ENCODE data around the gene GPC5.

Gene GPC5

DNA sequence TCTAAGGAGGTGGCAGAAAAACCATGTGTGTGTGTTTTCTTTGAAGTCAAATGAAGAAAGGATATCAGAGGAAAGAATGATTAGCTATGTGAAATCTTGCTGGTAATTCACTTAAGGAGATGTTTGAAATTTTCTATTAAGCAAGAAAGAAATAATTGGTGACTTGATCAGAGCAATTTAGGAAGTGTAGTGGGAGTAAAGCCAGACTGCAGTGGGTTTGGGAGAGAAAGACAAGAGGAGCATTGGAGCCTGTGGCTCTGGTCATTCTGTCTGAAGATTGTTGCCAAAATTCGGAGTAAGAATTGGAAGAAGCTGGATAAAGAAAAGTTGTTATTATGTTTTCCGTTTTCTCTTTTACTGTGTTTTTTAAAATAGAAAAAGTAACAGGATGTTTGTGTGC lies 640.5 kb downstream of the GPC5 start:
- no peak for DNase-seq

GRCh38 chr13:92042522-92042921 lies 644.1 kb downstream of the GPC5 start:
- no peak for DNase-seq

DNA sequence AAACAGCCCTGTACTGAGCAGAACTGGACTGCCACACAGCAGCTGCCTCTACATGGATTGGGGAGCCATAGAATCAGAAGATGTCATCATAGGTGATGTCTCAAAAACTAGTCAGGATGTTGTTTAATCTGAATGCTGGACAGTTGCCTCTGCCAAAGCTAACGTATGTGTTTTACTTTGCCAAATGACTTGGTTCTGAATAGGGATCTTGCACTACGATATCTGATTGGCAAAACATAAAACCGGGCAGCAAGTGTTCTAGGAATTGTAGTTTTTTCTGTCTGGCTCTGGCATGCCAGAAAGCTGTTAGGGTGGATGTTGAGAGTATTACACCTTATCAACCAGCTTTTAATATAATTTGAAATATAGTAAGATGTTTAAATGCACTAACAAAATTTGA lies 645.9 kb downstream of the GPC5 start:
- DNase-seq = no peak

DNA sequence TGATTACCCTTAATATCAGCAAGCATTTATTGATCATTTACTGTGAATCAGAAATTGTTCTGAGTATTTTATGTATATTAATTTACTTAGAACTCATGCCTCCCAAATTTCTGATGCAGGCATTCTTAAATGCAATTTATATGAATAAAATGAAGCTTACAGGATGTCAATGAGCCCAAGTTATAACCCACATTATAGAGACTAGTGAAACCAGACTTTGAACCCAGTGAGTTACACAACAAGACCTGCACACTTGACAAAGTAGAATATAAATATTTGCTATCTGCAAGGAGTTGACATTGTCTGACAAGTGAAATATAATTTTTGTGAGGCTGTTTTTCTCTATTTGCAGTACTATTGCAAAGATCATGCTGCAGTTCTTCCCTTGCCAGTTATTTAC lies 656.0 kb downstream of the GPC5 start:
- no peak for DNase-seq

DNA sequence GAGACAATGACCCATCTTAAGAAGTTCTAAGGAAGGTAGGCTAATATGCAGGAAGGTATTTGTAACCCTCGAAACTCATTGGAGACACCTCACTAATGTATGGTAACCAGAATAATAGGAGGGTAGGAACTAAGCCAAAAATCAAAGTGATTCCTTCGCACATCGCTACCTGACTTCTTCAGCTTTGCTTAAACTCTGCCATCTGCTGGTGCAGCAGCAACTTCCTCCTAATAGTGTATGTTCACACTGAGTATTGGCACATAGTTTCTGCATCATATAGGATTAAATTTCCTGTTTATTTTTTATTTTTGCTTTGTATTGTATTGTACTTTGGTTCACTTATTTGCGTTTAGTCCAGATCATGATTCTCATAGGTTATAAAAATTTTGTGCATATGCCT lies 676.2 kb downstream of the GPC5 start:
- DNase-seq = no peak

DNA sequence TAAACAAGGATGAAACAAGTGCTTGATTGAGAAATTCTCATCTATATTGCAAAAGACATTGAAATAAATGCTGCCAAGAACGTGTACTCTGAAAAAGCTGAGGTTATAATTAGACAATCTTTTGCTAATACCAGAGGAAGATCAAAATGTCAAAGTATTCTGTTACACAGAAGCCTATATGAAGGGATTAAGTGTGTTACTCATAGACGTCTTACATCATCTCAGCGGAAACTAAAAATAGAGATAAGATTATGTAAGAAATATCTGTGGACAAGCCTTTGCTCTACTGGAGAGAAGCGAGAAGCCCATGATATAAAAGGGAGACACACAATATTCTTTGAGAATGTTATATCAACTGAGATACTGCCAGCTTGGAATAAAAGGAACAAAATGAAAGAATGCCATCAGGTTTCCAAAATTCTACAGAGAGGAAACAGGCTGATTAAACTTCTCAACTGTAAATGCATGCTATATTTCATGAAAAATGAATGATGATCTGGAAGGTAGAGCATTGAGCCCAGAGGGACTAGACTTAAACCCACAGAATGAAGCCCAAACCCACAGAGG lies 699.0 kb downstream of the GPC5 start:
- DNase-seq = peak; percentile 52

DNA sequence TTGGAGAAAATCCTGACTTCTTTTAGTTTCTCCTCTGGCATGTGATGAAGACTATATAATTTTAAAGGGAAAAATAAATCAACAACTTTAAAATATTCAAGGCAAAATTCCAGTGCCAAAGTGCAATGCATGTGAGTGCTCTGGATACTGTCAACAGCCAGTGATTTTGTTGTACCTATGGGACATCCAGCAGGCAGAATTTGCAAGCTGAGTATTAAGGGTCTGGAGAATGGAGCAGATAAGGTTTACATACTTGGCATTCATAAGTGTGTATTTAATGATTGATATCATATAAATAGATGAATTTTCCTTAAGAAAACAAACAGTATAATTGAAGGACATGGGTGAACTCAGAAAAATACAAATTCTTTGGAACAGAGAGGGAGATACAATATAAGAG lies 703.4 kb downstream of the GPC5 start:
- DNase-seq = no peak

- DNase-seq = peak; percentile 48
Measured at GRCh38 chr13:92103689-92104153, 705.3 kb downstream of the GPC5 start.

DNA sequence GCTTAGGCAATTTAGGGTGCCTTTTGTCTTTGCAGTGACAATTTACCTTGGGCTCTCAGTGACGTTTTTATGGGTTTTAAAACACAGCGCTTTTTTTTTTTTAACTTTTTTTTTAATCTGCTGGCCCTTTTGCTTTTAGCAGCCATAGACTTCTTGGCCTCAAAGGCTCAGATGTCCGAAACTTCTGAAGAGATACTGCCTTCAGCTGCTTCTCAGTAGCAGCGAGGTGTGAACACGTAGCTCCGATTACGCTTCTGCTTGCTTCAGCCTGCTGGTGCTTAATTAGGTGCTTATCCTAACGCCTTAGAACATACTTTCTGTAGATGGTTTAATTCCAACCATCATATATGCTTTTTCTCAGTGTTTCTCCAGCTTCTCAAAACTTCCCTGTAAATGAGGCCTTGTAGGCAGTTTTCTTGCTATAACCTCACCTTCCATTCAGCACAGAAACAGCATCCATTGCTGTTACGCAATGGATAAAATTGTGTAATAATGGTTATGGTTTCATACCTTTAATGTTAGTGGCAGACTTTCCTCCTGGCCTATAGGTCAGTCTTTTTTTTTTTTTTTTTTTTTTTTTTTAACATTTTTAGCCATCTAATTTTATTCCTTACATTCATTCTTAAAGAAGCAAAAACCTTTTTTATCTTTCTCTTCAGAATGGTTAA lies 723.9 kb downstream of the GPC5 start:
- peak; percentile 31 for DNase-seq

DNA sequence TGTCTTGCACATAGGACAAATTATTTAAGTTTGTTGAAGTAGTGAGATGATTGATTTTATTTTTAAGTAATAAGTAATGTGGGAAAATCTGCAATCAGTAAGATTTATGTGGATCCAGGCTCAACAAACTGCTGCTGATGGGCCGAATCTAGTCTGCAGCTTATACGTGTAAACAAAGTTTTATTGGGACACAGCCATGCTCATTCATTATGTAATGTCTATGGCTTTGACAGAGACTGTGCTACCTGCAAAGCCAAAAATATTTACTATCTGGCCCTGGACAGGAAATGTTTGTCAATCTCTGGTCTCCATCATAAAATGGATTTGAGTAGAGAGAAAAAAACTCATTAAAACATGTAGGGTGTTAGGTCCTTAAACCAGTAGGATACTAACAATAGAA lies 728.0 kb downstream of the GPC5 start:
- DNase-seq = no peak

DNA sequence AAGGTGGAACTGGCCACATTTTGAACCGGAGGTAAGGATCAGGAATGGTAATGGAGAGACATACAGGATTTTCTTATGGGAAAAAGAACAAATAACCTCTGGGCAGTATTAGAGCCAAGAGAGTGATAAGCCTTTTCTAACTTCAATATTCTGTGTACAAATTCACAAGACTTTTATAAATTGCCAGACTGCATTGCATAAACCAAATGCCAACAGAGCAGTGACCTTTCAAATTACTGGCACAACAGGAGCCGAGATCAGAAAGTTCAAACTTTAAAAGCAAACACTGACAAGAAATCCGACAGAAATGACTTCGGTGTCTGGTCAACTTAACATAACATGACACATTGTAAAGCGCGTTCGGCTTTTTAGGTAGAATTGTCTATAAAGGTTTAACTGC lies 737.1 kb downstream of the GPC5 start:
- DNase-seq = no peak

DNA sequence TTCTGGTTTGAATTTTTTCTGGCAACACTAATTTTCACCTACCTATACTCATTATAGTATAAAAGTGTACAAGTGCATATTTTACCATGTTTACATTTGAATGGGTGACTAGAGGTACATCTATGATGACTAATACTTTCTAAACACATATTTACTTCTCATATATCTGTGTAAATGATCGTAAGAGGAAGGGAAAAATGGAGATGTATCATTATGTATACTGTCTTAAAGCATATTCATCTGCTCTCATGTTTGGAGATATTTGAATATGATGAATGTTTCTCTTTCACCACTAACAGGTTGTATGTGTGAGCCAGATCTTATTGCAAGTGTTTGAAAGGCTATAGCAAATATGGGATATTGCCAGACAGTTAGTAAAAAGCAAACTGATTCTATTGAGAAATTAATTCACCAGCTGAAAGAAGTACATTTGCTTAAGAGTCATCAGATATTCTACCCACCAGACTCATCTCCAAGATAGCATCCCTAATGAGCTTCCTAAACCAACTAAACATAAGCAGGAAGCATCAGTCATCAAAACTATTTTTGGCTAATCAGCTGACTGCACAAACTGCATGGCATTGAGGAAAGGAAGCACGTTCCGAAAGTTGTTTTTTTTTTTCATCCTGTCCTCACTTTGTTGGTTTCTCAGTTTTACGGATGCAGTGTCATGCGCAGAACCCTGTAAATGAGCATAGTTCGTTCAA lies 738.2 kb downstream of the GPC5 start:
- peak; percentile 33 for DNase-seq

DNA sequence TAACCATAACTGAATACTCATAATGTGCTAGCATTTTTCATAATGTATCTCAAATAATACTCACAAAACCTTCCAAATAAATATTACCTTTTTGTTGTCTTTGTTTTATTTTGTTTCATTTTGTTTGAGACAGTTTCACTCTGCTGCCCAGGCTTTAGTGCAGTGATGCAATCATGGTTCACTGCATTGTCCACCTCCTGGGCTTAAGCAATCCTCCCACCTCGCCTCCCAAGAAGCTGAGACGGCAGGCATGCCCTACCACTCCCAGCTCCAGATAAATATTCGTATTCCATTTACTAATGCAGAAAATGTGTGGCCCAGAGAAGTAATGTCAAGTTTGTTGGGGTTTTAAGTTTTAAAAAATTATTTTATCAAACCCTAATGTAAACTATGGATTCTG lies 739.1 kb downstream of the GPC5 start:
- DNase-seq = peak; percentile 82

DNA sequence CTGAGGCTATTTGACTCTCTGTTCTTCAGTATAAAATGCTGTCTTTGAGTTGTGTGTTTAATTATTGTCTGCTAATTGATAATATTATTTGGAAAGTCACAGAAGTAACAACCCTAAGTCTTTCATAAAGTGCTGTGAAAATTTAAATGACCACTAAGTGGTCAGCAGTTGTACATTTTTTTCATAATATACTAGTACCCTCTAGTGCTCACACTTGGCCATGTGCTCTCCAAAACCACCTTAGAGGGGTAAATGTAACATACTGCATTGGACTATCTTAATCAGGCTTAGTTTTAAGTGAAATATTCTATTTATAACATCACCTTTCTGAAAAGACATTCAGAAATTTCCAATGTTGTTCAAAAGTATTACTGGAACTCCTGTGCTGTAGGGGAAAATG lies 745.3 kb downstream of the GPC5 start:
- no peak for DNase-seq

- no peak for DNase-seq
Measured at GRCh38 chr13:92150606-92151005, 752.2 kb downstream of the GPC5 start.

DNA sequence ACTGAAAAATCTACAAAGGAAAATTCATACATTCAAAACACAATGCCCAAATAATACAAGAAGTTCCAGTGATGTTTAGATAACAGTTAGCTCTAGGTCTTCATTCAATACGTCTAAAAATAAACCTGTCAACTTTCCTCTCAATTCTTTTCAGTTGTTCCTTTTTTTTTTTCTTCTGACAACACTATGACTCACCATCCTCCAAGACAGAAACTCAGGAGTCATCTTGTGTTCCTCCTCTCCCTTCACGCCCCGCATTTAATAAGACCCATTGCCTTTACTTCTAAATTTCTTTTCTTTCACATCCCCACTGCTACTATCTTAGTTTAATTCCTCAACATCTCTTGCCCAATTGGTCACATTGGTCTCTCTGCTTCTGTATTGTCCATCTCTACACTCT lies 759.9 kb downstream of the GPC5 start:
- DNase-seq = peak; percentile 58

DNA sequence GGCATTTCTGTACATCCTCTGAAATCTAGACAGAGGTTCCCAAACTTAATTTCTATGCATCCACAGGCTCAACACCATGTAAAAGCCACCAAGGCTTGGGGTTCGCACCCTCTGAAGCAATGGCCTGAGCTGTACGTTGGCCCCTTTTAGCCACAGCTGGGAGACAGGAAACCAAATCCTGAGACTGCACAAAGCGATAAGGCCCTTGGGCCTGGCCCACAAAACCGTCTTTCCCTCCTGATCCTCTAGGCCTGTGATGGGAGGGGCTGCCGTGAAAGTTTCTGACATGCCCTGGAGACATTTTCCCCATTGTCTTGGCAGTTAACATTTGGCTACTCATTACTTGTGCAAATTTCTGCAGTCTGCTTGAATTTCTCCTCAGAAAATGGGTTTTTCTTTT lies 766.4 kb downstream of the GPC5 start:
- DNase-seq = no peak

DNA sequence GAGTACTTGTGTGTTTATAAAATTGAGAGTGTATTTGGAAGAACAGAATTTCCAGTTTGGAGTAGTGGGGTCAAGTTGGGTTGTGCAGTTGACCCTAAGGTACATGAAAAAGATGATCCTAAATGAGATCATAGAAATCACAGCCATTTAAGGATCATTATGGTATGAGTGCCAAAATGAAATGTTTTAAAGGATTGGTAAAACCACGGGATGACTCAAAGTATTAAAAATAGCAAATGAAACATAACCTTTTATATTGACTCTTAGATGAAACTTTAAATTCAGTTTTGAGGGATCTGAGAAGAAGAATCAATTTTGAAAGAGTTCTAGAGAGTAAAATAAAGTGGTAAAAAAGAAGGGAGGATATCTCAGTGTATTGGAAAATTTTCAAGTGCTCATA lies 773.8 kb downstream of the GPC5 start:
- DNase-seq = no peak

GRCh38 chr13:92173254-92173653 lies 774.8 kb downstream of the GPC5 start:
- no peak for DNase-seq

- DNase-seq = peak; percentile 56
Measured at GRCh38 chr13:92175330-92175729, 776.9 kb downstream of the GPC5 start.

DNA sequence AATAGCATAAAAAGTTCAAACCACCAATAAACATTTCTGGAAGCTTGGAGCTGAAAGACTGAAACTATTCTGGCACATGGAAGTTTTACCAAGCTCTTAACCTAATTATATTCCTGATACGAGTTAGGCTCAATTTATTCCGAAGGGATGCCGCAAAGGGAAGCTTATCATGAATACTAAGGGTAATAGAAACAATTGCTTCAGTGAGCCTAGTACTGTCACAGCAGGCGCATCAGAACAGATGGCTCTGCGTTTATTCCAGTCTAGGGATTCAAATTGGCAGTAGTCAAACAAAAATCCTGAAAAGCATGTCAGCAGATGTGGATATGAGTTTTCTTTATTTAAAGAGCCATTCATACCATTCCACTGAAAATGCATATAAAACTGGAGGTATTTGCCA lies 779.5 kb downstream of the GPC5 start:
- no peak for DNase-seq

GRCh38 chr13:92179223-92179622 lies 780.8 kb downstream of the GPC5 start:
- no peak for DNase-seq

DNA sequence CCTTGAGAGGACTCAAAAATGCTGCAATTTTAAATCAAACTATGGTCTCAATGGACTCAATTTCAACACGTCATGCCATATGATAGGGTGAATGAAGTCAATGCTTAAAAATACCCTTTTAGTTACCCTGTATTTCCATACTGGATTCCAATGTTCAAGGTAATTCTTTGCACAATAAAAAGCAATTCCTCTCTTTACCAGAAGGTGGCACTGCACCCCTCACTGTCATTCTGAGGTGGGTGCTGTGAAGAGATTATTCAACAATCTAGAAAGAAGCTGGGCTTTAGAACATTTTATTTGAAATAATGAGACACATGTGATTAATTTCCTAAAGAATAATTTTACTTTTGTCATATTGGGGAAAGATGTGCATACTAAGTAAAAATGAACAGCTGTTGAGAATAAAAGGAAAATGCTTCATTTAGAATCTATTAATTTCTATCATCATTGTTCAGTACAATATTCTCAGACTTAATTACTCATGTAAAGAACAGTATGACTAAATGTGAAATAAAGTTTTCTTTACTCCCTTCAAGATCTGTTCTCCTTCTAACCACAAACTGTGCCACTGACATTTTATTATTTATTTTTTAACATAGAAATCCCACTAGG lies 789.1 kb downstream of the GPC5 start:
- peak; percentile 37 for DNase-seq

DNA sequence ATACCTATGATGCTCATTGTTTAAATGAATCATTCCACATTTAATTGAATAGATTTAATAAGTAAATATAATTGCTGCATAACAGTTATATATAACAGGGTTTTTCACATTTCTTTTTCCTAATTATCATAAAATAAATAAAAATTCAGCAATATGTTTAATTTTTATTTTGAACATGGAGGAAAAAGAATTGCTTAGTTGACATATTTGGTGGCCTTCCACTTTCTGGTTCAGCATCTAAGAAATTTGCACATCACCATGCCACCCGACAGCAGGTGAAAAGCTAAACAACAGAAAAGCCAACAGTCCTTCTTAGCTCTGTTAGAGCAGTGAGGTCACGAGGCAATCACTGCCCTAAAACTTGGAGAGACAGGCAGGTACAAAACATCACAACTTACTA lies 790.2 kb downstream of the GPC5 start:
- no peak for DNase-seq

Data from NCI-H226 (cell line).